ENCODE measurements around the gene RPH3AL.

Gene RPH3AL

DNA sequence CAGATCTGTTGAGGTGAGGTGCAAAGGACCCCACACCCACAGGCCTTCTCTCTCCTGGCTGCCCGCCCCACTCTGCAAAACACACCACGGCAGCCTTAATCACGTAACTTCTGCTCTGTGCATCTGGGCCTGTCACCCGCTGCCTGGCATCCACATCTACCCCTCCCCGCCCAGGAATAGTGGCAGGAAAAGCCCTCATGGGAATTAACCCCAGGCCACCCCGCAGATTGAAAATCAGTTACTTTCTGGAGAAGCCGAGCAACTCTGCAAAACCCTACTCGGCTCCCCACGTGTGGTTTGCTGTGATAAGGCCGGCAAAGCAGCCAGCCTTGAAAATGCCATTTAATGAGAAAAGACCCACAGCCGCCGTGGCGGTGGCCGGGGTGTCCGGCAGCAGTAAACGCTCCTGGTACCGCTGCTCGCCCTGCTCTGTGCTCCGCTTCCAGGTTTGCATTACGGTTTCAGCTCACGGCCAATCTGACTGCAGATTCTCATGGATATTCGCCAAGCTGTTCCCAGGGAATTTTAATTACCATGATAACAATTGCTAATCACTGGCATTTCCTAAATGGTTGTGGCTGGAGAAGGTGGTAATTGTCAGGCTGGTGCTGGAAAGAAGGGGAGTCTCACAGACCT lies 93.1 kb downstream of the RPH3AL start:
- Histone ChIP-seq H3K9ac (ENCODE audit: low read length) (no peak overlapping the region), H3K36me3 (ENCODE audit: control insufficient read depth, insufficient read depth, low read length) (no peaks in the 10 kb centered on the region), H3K27ac (ENCODE audit: low read depth, low read length) (no peak overlapping the region), H3K79me1 (ENCODE audit: low read length) (no peaks in the 10 kb centered on the region), H2BK120ac (ENCODE audit: low read depth, low read length) (no peak overlapping the region), H3K4ac (ENCODE audit: low read depth, low read length) (no peak overlapping the region), H3K4me3 (ENCODE audit: low read length) (no peak overlapping the region), H3K18ac (ENCODE audit: low read length) (no peak overlapping the region), H2BK5ac (ENCODE audit: low read length) (no peak overlapping the region), H3K27me3 (ENCODE audit: insufficient read depth, low read length, poor library complexity) (no peaks in the 10 kb centered on the region), H3K4me2 (ENCODE audit: low read length) (no peak overlapping the region), H2AK5ac (ENCODE audit: low read length) (no peak overlapping the region), H3K23ac (ENCODE audit: low read length) (no peak overlapping the region), H4K5ac (ENCODE audit: low read length) (no peak overlapping the region), H3K56ac (ENCODE audit: low read length) (no peak overlapping the region), H3K4me1 (ENCODE audit: control insufficient read depth, low read depth, low read length) (peaks cover 2% of the 10 kb centered on the region), H2BK15ac (replicated peaks; ENCODE audit: low read depth) (no peak overlapping the region), H4K8ac (ENCODE audit: low read depth, low read length) (no peak overlapping the region), H3K79me2 (ENCODE audit: control insufficient read depth, insufficient read depth, low read length) (no peaks in the 10 kb centered on the region)
- DNase-seq: peak; percentile 49
- WGBS (ENCODE audit: extremely low coverage, insufficient coverage, low lambda C conversion rate): no CpG with 5 or more reads among the region's 22 CpGs

- Histone ChIP-seq H3K9ac (ENCODE audit: low read length) (no peak overlapping the region), H3K36me3 (ENCODE audit: control insufficient read depth, insufficient read depth, low read length) (no peaks in the 10 kb centered on the region), H3K18ac (ENCODE audit: low read length) (no peak overlapping the region), H3K4ac (ENCODE audit: low read depth, low read length) (no peak overlapping the region), H3K4me2 (ENCODE audit: low read length) (no peak overlapping the region), H3K79me2 (ENCODE audit: control insufficient read depth, insufficient read depth, low read length) (no peaks in the 10 kb centered on the region), H3K4me1 (ENCODE audit: control insufficient read depth, low read depth, low read length) (peaks cover 2% of the 10 kb centered on the region), H3K27ac (ENCODE audit: low read depth, low read length) (no peak overlapping the region), H3K23ac (ENCODE audit: low read length) (no peak overlapping the region), H3K56ac (ENCODE audit: low read length) (no peak overlapping the region), H3K79me1 (ENCODE audit: low read length) (no peaks in the 10 kb centered on the region), H4K5ac (ENCODE audit: low read length) (no peak overlapping the region), H3K4me3 (ENCODE audit: low read length) (no peak overlapping the region), H3K27me3 (ENCODE audit: insufficient read depth, low read length, poor library complexity) (no peaks in the 10 kb centered on the region), H4K8ac (ENCODE audit: low read depth, low read length) (no peak overlapping the region), H2BK15ac (replicated peaks; ENCODE audit: low read depth) (no peak overlapping the region), H2AK5ac (ENCODE audit: low read length) (no peak overlapping the region), H2BK5ac (ENCODE audit: low read length) (no peak overlapping the region), H2BK120ac (ENCODE audit: low read depth, low read length) (no peak overlapping the region)
- no CpG with 5 or more reads among the region's 12 CpGs for WGBS (ENCODE audit: extremely low coverage, insufficient coverage, low lambda C conversion rate)
- DNase-seq: no peak
Observed at GRCh38 chr17:258906-259305, 93.7 kb downstream of the RPH3AL start.

- Histone ChIP-seq H4K5ac (ENCODE audit: low read length) (no peak overlapping the region), H3K27ac (ENCODE audit: low read depth, low read length) (no peak overlapping the region), H3K4me2 (ENCODE audit: low read length) (no peak overlapping the region), H3K79me2 (ENCODE audit: control insufficient read depth, insufficient read depth, low read length) (no peaks in the 10 kb centered on the region), H2BK5ac (ENCODE audit: low read length) (no peak overlapping the region), H3K56ac (ENCODE audit: low read length) (no peak overlapping the region), H2BK120ac (ENCODE audit: low read depth, low read length) (no peak overlapping the region), H3K36me3 (ENCODE audit: control insufficient read depth, insufficient read depth, low read length) (no peaks in the 10 kb centered on the region), H4K8ac (ENCODE audit: low read depth, low read length) (no peak overlapping the region), H3K9ac (ENCODE audit: low read length) (no peak overlapping the region), H3K79me1 (ENCODE audit: low read length) (no peaks in the 10 kb centered on the region), H3K4ac (ENCODE audit: low read depth, low read length) (no peak overlapping the region), H3K18ac (ENCODE audit: low read length) (no peak overlapping the region), H3K4me1 (ENCODE audit: control insufficient read depth, low read depth, low read length) (peaks cover 2% of the 10 kb centered on the region), H3K27me3 (ENCODE audit: insufficient read depth, low read length, poor library complexity) (no peaks in the 10 kb centered on the region), H2AK5ac (ENCODE audit: low read length) (no peak overlapping the region), H2BK15ac (replicated peaks; ENCODE audit: low read depth) (no peak overlapping the region), H3K23ac (ENCODE audit: low read length) (no peak overlapping the region), H3K4me3 (ENCODE audit: low read length) (no peak overlapping the region)
- DNase-seq: no peak
- WGBS (ENCODE audit: extremely low coverage, insufficient coverage, low lambda C conversion rate): no CpG with 5 or more reads among the region's 23 CpGs
Observed at GRCh38 chr17:258045-258734, 94.4 kb downstream of the RPH3AL start.

- H3K79me2 ChIP-seq (ENCODE audit: control insufficient read depth, insufficient read depth, low read length): no peaks in the 10 kb centered on the region
- WGBS (ENCODE audit: extremely low coverage, insufficient coverage, low lambda C conversion rate): no CpG with 5 or more reads among the region's 29 CpGs
- no peak for DNase-seq
Observed at GRCh38 chr17:253091-253846, 99.3 kb downstream of the RPH3AL start.

DNA sequence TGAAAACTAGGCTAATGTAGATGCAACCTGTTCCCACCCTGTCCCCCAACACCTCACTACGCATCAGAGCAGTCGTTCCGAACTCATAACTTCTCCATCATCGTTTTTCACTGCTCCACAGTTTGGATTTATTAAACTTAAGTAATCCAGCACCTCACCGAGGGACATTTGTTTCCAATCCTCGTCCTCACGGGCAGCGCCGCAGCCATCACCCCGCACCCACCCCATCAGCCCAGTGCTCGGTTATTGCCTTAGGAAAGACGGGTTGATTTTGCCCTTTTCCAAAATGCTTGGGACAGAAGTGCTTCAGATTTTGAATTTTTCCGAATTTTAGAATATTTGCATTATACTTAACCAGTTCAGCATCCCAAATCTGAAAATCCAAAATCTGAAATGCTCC lies 100.2 kb downstream of the RPH3AL start:
- Histone ChIP-seq H2BK15ac (replicated peaks; ENCODE audit: low read depth) (no peak overlapping the region), H3K36me3 (ENCODE audit: control insufficient read depth, insufficient read depth, low read length) (no peaks in the 10 kb centered on the region), H3K4ac (ENCODE audit: low read depth, low read length) (no peak overlapping the region), H3K27me3 (ENCODE audit: insufficient read depth, low read length, poor library complexity) (no peaks in the 10 kb centered on the region), H2BK5ac (ENCODE audit: low read length) (no peak overlapping the region), H3K4me1 (ENCODE audit: control insufficient read depth, low read depth, low read length) (no peaks in the 10 kb centered on the region), H3K79me2 (ENCODE audit: control insufficient read depth, insufficient read depth, low read length) (no peaks in the 10 kb centered on the region), H3K4me2 (ENCODE audit: low read length) (no peak overlapping the region), H4K8ac (ENCODE audit: low read depth, low read length) (no peak overlapping the region), H3K27ac (ENCODE audit: low read depth, low read length) (no peak overlapping the region), H3K23ac (ENCODE audit: low read length) (no peak overlapping the region), H2BK120ac (ENCODE audit: low read depth, low read length) (no peak overlapping the region), H3K4me3 (ENCODE audit: low read length) (no peak overlapping the region), H3K56ac (ENCODE audit: low read length) (no peak overlapping the region), H3K9ac (ENCODE audit: low read length) (no peak overlapping the region), H3K18ac (ENCODE audit: low read length) (no peak overlapping the region), H3K79me1 (ENCODE audit: low read length) (no peaks in the 10 kb centered on the region), H4K5ac (ENCODE audit: low read length) (no peak overlapping the region), H2AK5ac (ENCODE audit: low read length) (no peak overlapping the region)
- no CpG with 5 or more reads among the region's 13 CpGs for WGBS (ENCODE audit: extremely low coverage, insufficient coverage, low lambda C conversion rate)
- no peak for DNase-seq

More at GRCh38 chr17:253091-253846, 99.3 kb downstream of the RPH3AL start:
- no peaks in the 10 kb centered on the region for H3K27me3 ChIP-seq (ENCODE audit: insufficient read depth, low read length, poor library complexity)
- H3K36me3 ChIP-seq (ENCODE audit: control insufficient read depth, insufficient read depth, low read length): no peaks in the 10 kb centered on the region
- H3K56ac ChIP-seq (ENCODE audit: low read length): no peak overlapping the region
- H2BK5ac ChIP-seq (ENCODE audit: low read length): no peak overlapping the region
- H3K9ac ChIP-seq (ENCODE audit: low read length): no peak overlapping the region
- H3K18ac ChIP-seq (ENCODE audit: low read length): no peak overlapping the region
- no peaks in the 10 kb centered on the region for H3K4me1 ChIP-seq (ENCODE audit: control insufficient read depth, low read depth, low read length)
- H4K8ac ChIP-seq (ENCODE audit: low read depth, low read length): no peak overlapping the region
- H3K23ac ChIP-seq (ENCODE audit: low read length): no peak overlapping the region
- no peak overlapping the region for H4K5ac ChIP-seq (ENCODE audit: low read length)
- no peaks in the 10 kb centered on the region for H3K79me1 ChIP-seq (ENCODE audit: low read length)
- H3K27ac ChIP-seq (ENCODE audit: low read depth, low read length): no peak overlapping the region
- H2BK15ac ChIP-seq (replicated peaks; ENCODE audit: low read depth): no peak overlapping the region
- H3K4me2 ChIP-seq (ENCODE audit: low read length): no peak overlapping the region
- H2AK5ac ChIP-seq (ENCODE audit: low read length): no peak overlapping the region
- no peak overlapping the region for H3K4me3 ChIP-seq (ENCODE audit: low read length)
- no peak overlapping the region for H3K4ac ChIP-seq (ENCODE audit: low read depth, low read length)
- H2BK120ac ChIP-seq (ENCODE audit: low read depth, low read length): no peak overlapping the region
